Measurements from ENCODE around the gene ZBTB7A. TPM values are rescaled to one million over a fixed set of nuclear protein-coding genes. Genes with fewer than 3 reads are reported as not detected.

Gene ZBTB7A
- total and polyA plus RNA-seq, 2 donors: 8.2 to 35.3 TPM

- H3K36me3 ChIP-seq (ENCODE audit: insufficient read depth): no peaks in the 10 kb centered on the region
- peaks cover 7% of the 10 kb centered on the region for H3K4me1 ChIP-seq (ENCODE audit: insufficient read depth)
- no peak for DNase-seq (ENCODE audit: extremely low spot score)
- 54% methylated on average over 42 of the region's 42 CpGs for WGBS
- H3K4me3 ChIP-seq (ENCODE audit: low read depth, low read length): peak overlapping the region; percentile 16
- H3K27ac ChIP-seq (ENCODE audit: low read depth): peak overlapping the region; percentile 97
Observed at GRCh38 chr19:4059891-4060620, 6.6 kb downstream of the ZBTB7A start.

GRCh38 chr19:4059453-4059871, 7.2 kb downstream of the ZBTB7A start:
- no peak for DNase-seq (ENCODE audit: extremely low spot score)
- Histone ChIP-seq H3K4me1 (ENCODE audit: insufficient read depth) (peaks cover 7% of the 10 kb centered on the region), H3K36me3 (ENCODE audit: insufficient read depth) (no peaks in the 10 kb centered on the region), H3K27ac (ENCODE audit: low read depth) (peak overlapping the region; percentile 97), H3K4me3 (ENCODE audit: low read depth, low read length) (peak overlapping the region; percentile 16)
- 39% methylated on average over 19 of the region's 19 CpGs for WGBS

- Histone ChIP-seq H3K27ac (ENCODE audit: low read depth) (peak overlapping the region; percentile 97), H3K36me3 (ENCODE audit: insufficient read depth) (peaks cover 4% of the 10 kb centered on the region), H3K4me1 (ENCODE audit: insufficient read depth) (peaks cover 7% of the 10 kb centered on the region), H3K4me3 (ENCODE audit: low read depth, low read length) (peak overlapping the region; percentile 30)
- 40% methylated on average over 30 of the region's 30 CpGs for WGBS
- no peak for DNase-seq (ENCODE audit: extremely low spot score)
Observed at GRCh38 chr19:4058693-4059452, 7.8 kb downstream of the ZBTB7A start.

GRCh38 chr19:4057931-4058692, 8.6 kb downstream of the ZBTB7A start:
- H3K4me1 ChIP-seq (ENCODE audit: insufficient read depth): peaks cover 7% of the 10 kb centered on the region

GRCh38 chr19:4055209-4055552, 11.5 kb downstream of the ZBTB7A start:
- H3K27ac ChIP-seq (ENCODE audit: low read depth): no peak overlapping the region
- WGBS: 95% methylated on average over 20 of the region's 20 CpGs
- peaks cover 6% of the 10 kb centered on the region for H3K36me3 ChIP-seq (ENCODE audit: insufficient read depth)
- H3K4me1 ChIP-seq (ENCODE audit: insufficient read depth): peaks cover 7% of the 10 kb centered on the region
- no peak for DNase-seq (ENCODE audit: extremely low spot score)
- no peak overlapping the region for H3K4me3 ChIP-seq (ENCODE audit: low read depth, low read length)

More at GRCh38 chr19:4057931-4058692, 8.6 kb downstream of the ZBTB7A start:
- Histone ChIP-seq H3K27ac (ENCODE audit: low read depth) (peak overlapping the region; percentile 97), H3K4me3 (ENCODE audit: low read depth, low read length) (peak overlapping the region; percentile 30), H3K36me3 (ENCODE audit: insufficient read depth) (peaks cover 6% of the 10 kb centered on the region)
- no peak for DNase-seq (ENCODE audit: extremely low spot score)
- 31% methylated on average over 22 of the region's 22 CpGs for WGBS

- no peak overlapping the region for H3K4me3 ChIP-seq (ENCODE audit: low read depth, low read length)
- peaks cover 4% of the 10 kb centered on the region for H3K4me1 ChIP-seq (ENCODE audit: insufficient read depth)
- H3K27ac ChIP-seq (ENCODE audit: low read depth): no peak overlapping the region
- DNase-seq (ENCODE audit: extremely low spot score): no peak
- 97% methylated on average over 91 of the region's 91 CpGs for WGBS
- H3K36me3 ChIP-seq (ENCODE audit: insufficient read depth): peaks cover 6% of the 10 kb centered on the region
Observed at GRCh38 chr19:4054441-4055208, 12.1 kb downstream of the ZBTB7A start.

GRCh38 chr19:4053423-4054324, 13.0 kb downstream of the ZBTB7A start:
- H3K4me3 ChIP-seq (ENCODE audit: low read depth, low read length): no peak overlapping the region
- no peaks in the 10 kb centered on the region for H3K4me1 ChIP-seq (ENCODE audit: insufficient read depth)
- peaks cover 6% of the 10 kb centered on the region for H3K36me3 ChIP-seq (ENCODE audit: insufficient read depth)
- DNase-seq (ENCODE audit: extremely low spot score): no peak
- no peak overlapping the region for H3K27ac ChIP-seq (ENCODE audit: low read depth)
- WGBS: 91% methylated on average over 82 of the region's 82 CpGs

- no peak for DNase-seq (ENCODE audit: extremely low spot score)
- H3K4me1 ChIP-seq (ENCODE audit: insufficient read depth): no peaks in the 10 kb centered on the region
- WGBS: 34% methylated on average over 13 of the region's 13 CpGs
- no peak overlapping the region for H3K4me3 ChIP-seq (ENCODE audit: low read depth, low read length)
- H3K36me3 ChIP-seq (ENCODE audit: insufficient read depth): peaks cover 6% of the 10 kb centered on the region
- no peak overlapping the region for H3K27ac ChIP-seq (ENCODE audit: low read depth)
Observed at GRCh38 chr19:4052993-4053422, 13.7 kb downstream of the ZBTB7A start.

GRCh38 chr19:4052114-4052992, 14.3 kb downstream of the ZBTB7A start:
- no peaks in the 10 kb centered on the region for H3K4me1 ChIP-seq (ENCODE audit: insufficient read depth)
- no peak for DNase-seq (ENCODE audit: extremely low spot score)
- no peak overlapping the region for H3K4me3 ChIP-seq (ENCODE audit: low read depth, low read length)
- WGBS: 59% methylated on average over 27 of the region's 27 CpGs
- H3K36me3 ChIP-seq (ENCODE audit: insufficient read depth): peaks cover 6% of the 10 kb centered on the region
- peak overlapping the region; percentile 27 for H3K27ac ChIP-seq (ENCODE audit: low read depth)

GRCh38 chr19:4051175-4052101, 15.3 kb downstream of the ZBTB7A start:
- 86% methylated on average over 15 of the region's 15 CpGs for WGBS
- DNase-seq (ENCODE audit: extremely low spot score): no peak
- H3K27ac ChIP-seq (ENCODE audit: low read depth): no peak overlapping the region
- H3K36me3 ChIP-seq (ENCODE audit: insufficient read depth): peaks cover 9% of the 10 kb centered on the region
- no peak overlapping the region for H3K4me3 ChIP-seq (ENCODE audit: low read depth, low read length)
- no peaks in the 10 kb centered on the region for H3K4me1 ChIP-seq (ENCODE audit: insufficient read depth)

- H3K36me3 ChIP-seq (ENCODE audit: insufficient read depth): peaks cover 9% of the 10 kb centered on the region
Observed at GRCh38 chr19:4049432-4049831, 17.3 kb downstream of the ZBTB7A start.

More at GRCh38 chr19:4049432-4049831, 17.3 kb downstream of the ZBTB7A start:
- DNase-seq (ENCODE audit: extremely low spot score): no peak
- no peaks in the 10 kb centered on the region for H3K4me1 ChIP-seq (ENCODE audit: insufficient read depth)
- WGBS: 75% methylated on average over 15 of the region's 15 CpGs
- H3K27ac ChIP-seq (ENCODE audit: low read depth): no peak overlapping the region
- H3K4me3 ChIP-seq (ENCODE audit: low read depth, low read length): no peak overlapping the region
